SH-SY5Y (cell line): ENCODE results near the gene OCA2.

Source experiments
- GATA2 ChIP-seq: IDR thresholded peaks from 2 replicates; pipeline ENCODE4 v1.6.1; 2011; ENCODE audit warnings: mild to moderate bottlenecking, low read depth, low read length
- GATA3 ChIP-seq: IDR thresholded peaks from 2 replicates; pipeline ENCODE4 v1.6.1; 2011; ENCODE audit warnings: low read depth, mild to moderate bottlenecking, low read length, moderate library complexity

GRCh38 chr15:27782125-27782524, 317.0 kb downstream of the OCA2 start:
- TF ChIP-seq GATA2 = no peak
- TF ChIP-seq GATA3 = no peak
